BJ (cell line): ENCODE results near the gene FAT2. TPM values are rescaled to one million over a fixed set of nuclear protein-coding genes. Genes with fewer than 3 reads are reported as not detected.

ENCODE experiments used
- CTCF ChIA-PET: fragments of 350-600 bp; formaldehyde crosslinking; extraction: SDS; loops from one replicate; lab custom pipeline; 2021; ENCODE audit warnings: antibody characterized with exemption, inconsistent platforms; lab: Yijun Ruan, JAX
- POLR2A ChIA-PET: fragments of 300-600 bp; sonication (Branson Sonifier 250); formaldehyde crosslinking; extraction: SDS; loops from one replicate; lab custom pipeline; 2021; ENCODE audit warnings: antibody characterized with exemption; lab: Charles Lee
- DNase-seq: peaks from one replicate; pipeline ENCODE4 v3.0.0-alpha.2; 2011; ENCODE audit warnings: low read depth
- H3K27me3 ChIP-seq: 2 replicates; pipeline ENCODE4 v1.6.0; 2011; ENCODE audit warnings: low read length; ENCODE audit not compliant: control insufficient read depth, insufficient read depth
- H3K36me3 ChIP-seq: 2 replicates; pipeline ENCODE4 v1.5.1; 2011; ENCODE audit warnings: low read length; ENCODE audit not compliant: control insufficient read depth, insufficient read depth
- H3K4me3 ChIP-seq: 2 replicates; pipeline ENCODE4 v1.5.1; 2011; ENCODE audit warnings: low read depth, mild to moderate bottlenecking, control low read depth, low read length
- polyA plus RNA-seq: library from polyadenylated mRNA; depleted of rRNA; stranded (reverse); fragments of >200 nt; gene quantifications from 2 replicates; pipeline ENCODE4 v1.2.3, GENCODE V29; 2011
- TF ChIP-seq, protein P1 (sequence below): IDR thresholded peaks from 2 replicates; pipeline ENCODE4 v1.5.1; 2011; ENCODE audit warnings: low read depth, mild to moderate bottlenecking, control low read depth, inconsistent platforms, low read length, moderate library complexity; ENCODE audit not compliant: insufficient read depth

Gene FAT2
- polyA plus RNA-seq, 1 experiment: not detected

DNA sequence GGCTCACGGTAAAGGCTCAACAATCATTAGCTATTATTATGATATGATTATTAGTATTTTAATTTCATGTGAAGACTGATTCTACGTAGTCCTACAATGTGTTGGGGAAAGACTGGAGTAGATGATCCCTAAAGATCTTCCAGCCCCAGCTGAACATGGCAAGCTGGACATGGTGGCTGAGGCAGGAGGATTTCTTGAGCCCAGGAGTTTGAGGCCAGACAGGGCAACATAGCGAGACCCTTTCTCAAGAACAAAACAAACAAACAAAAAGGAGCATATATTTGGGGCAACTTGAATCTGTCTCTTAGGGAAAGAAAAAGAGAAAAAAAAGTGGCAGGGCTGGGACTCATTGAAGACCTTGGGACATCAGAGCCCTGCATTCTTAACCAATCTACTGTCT lies 16.2 kb upstream of the FAT2 start:
- CTCF ChIA-PET: no interaction called here
- Histone ChIP-seq H3K36me3 (no peaks in the 10 kb centered on the region), H3K4me3 (no peak overlapping the region), H3K27me3 (peaks cover 8% of the 10 kb centered on the region)
- DNase-seq: no peak
- TF ChIP-seq, protein P1, sequence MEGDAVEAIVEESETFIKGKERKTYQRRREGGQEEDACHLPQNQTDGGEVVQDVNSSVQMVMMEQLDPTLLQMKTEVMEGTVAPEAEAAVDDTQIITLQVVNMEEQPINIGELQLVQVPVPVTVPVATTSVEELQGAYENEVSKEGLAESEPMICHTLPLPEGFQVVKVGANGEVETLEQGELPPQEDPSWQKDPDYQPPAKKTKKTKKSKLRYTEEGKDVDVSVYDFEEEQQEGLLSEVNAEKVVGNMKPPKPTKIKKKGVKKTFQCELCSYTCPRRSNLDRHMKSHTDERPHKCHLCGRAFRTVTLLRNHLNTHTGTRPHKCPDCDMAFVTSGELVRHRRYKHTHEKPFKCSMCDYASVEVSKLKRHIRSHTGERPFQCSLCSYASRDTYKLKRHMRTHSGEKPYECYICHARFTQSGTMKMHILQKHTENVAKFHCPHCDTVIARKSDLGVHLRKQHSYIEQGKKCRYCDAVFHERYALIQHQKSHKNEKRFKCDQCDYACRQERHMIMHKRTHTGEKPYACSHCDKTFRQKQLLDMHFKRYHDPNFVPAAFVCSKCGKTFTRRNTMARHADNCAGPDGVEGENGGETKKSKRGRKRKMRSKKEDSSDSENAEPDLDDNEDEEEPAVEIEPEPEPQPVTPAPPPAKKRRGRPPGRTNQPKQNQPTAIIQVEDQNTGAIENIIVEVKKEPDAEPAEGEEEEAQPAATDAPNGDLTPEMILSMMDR: no peak
- POLR2A ChIA-PET: no interaction called here

DNA sequence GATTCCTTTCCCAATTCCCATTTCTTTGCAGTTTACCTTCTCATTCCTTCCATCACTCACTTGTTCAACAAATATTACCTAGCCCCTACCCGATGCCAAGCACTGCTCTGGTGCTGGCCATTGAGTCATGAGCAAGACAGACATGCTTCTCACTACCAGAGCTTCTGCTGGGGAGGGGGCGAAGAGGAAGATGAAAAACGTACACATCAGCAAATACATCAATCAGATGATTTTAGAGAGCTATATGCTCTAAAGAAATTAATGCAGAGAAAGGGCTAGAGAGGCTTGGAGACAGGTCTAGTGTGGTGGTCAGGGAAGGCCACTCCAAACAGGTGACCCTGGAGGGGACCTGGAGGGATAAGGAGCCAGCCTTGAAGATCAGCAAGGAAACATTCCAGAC lies 14.4 kb upstream of the FAT2 start:
- CTCF ChIA-PET: no interaction called here
- Histone ChIP-seq H3K36me3 (no peaks in the 10 kb centered on the region), H3K27me3 (peaks cover 12% of the 10 kb centered on the region), H3K4me3 (no peak overlapping the region)
- DNase-seq: no peak
- POLR2A ChIA-PET: no interaction called here
- TF ChIP-seq, protein P1: no peak

DNA sequence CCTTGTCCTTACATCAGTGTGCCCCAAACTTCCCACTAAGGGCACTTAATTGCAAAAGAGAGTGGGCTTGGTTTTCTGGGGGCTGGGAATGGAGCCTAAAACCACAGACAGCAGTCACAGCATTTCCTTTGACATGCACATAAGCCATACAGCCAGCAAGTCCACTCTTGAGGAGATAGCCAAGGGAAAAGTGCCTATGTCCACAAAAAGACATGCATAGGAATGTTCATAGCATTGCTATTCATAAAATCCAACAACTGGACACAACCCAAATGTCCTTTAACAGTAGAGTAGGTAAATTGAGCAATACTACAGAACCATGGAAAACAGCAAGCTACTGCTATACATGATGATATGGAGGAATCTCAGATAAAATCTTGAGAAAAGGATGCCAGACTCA lies 11.7 kb upstream of the FAT2 start:
- DNase-seq: no peak
- ChIA-PET POLR2A (no interaction called here), CTCF (interaction anchor here (1.0 kb wide), 1 partner anchor 79 kb away, joined by 4 read pairs; no protein-coding TSS in a partner anchor)
- no peak overlapping the region for H3K4me3 ChIP-seq
- peaks cover 9% of the 10 kb centered on the region for H3K27me3 ChIP-seq
- TF ChIP-seq, protein P1: no peak
- no peaks in the 10 kb centered on the region for H3K36me3 ChIP-seq

DNA sequence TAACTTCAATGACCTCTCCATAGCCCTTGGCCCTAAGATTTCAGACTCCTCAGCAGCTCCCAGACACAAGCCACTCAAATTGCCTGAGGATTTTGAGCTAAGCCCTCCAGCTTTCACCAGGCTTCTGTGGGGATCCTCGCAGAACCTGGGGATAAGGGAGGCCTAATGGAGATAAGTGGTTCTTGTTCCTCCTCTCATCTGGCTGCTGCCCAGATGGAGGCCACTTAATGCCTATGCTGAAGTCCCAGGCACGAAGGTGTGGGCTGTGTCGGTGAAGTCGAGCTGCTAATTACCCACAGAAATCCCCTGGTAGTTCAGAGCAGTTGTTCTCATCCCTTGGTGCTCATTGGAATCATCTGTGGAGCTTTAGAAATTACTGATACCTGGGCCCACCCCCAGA lies 10.3 kb upstream of the FAT2 start:
- no peaks in the 10 kb centered on the region for H3K36me3 ChIP-seq
- DNase-seq: no peak
- POLR2A ChIA-PET: no interaction called here
- no peak overlapping the region for H3K4me3 ChIP-seq
- CTCF ChIA-PET: interaction anchor here (1.0 kb wide), 1 partner anchor 81 kb away, joined by 3 read pairs; no protein-coding TSS in a partner anchor
- TF ChIP-seq, protein P1: no peak
- peaks cover 8% of the 10 kb centered on the region for H3K27me3 ChIP-seq

DNA sequence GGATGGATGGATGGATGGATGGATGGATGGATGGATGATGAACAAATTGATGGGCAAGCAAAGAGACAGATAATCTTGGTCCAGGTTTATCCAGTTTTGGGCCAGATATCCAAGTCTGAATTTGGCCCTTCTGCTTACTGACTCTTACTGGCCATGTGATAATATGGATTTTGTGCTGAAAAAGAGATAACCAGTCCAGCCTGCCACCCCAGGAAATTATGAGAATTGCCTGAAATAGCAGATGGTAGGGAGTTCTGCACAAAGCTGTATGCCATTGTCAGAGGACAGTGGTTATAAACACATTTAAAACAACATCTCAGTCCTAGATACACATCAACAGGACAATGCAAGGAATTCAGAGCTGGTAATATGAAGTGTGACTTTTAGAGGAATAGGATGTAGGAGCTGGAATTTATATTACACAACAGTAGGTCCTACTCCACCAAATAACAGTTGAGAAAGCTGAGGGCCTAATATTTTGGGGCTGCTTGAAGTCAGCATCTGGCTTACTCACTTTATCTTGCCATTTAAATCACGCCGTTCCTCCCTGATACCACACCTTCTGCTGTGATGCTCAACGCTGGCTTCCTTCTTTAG lies 9.0 kb upstream of the FAT2 start:
- no peak for DNase-seq
- no peak overlapping the region for H3K4me3 ChIP-seq
- H3K36me3 ChIP-seq: no peaks in the 10 kb centered on the region
- ChIA-PET CTCF (interaction anchor here (1.2 kb wide), 1 partner anchor 13 kb away, joined by 3 read pairs; no protein-coding TSS in a partner anchor), POLR2A (no interaction called here)
- H3K27me3 ChIP-seq: peaks cover 5% of the 10 kb centered on the region
- TF ChIP-seq, protein P1: no peak
